Measurements from ENCODE around the gene FAM98A.

The FAM98A gene

DNA sequence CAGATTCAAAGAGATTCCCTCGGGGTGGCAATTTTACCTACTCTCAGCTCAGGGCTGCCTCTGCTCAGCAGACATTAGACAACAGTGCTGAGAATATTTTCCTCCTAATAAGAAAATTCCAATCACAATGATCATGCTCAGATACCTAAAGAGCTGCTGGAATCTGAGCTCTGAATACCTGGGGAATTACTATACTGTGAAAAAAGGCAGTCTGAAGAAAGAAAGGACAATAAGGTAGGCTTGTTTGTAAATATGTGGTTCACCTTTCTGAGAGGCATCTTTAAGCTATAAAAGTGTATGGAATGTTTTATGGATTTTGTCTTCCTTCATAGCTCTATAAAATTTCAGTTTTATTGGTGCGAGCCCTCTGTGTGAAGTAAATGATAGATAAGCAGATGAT is 34.2 kb upstream of the FAM98A start:
- no peaks in the 10 kb centered on the region for H3K4me1 ChIP-seq (ENCODE audit: control insufficient read depth in 1 of 2, insufficient read depth in 1 of 2, low read depth in 1 of 2, low read length in 1 of 2)
- no peak overlapping the region for H3K27ac ChIP-seq
- H3K4me3 ChIP-seq (ENCODE audit: low read depth in 1 of 2, low read length in 1 of 2), result no peak overlapping the region
- H3K36me3 ChIP-seq, result no peaks in the 10 kb centered on the region
- TF ChIP-seq, protein P1, sequence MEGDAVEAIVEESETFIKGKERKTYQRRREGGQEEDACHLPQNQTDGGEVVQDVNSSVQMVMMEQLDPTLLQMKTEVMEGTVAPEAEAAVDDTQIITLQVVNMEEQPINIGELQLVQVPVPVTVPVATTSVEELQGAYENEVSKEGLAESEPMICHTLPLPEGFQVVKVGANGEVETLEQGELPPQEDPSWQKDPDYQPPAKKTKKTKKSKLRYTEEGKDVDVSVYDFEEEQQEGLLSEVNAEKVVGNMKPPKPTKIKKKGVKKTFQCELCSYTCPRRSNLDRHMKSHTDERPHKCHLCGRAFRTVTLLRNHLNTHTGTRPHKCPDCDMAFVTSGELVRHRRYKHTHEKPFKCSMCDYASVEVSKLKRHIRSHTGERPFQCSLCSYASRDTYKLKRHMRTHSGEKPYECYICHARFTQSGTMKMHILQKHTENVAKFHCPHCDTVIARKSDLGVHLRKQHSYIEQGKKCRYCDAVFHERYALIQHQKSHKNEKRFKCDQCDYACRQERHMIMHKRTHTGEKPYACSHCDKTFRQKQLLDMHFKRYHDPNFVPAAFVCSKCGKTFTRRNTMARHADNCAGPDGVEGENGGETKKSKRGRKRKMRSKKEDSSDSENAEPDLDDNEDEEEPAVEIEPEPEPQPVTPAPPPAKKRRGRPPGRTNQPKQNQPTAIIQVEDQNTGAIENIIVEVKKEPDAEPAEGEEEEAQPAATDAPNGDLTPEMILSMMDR (IDR thresholded peaks at IDR 0.05), result no peak
- H3K9me3 ChIP-seq, result no peaks in the 10 kb centered on the region
- no peaks in the 10 kb centered on the region for H3K27me3 ChIP-seq

DNA sequence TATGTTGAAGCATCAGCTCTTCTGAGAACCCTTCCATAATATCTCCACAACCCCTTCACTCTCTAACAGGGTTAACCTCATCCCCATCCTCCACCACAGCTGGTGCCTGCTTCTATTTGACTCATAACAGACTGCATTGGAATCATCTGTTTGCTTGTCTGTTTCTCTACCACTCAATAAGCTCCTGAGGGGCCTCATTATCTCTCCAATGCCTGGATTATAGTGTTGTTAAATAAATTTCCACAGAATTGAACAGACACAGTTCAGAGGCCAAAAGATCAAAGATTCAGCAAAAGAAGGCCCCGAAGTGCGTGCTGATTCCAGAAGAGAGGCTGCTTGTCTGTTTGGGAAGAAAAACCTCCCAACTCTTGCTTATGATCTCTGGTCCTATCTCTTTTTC is 33.7 kb upstream of the FAM98A start:
- Histone ChIP-seq H3K4me1 (ENCODE audit: control insufficient read depth in 1 of 2, insufficient read depth in 1 of 2, low read depth in 1 of 2, low read length in 1 of 2) (no peaks in the 10 kb centered on the region), H3K36me3 (no peaks in the 10 kb centered on the region)

DNA sequence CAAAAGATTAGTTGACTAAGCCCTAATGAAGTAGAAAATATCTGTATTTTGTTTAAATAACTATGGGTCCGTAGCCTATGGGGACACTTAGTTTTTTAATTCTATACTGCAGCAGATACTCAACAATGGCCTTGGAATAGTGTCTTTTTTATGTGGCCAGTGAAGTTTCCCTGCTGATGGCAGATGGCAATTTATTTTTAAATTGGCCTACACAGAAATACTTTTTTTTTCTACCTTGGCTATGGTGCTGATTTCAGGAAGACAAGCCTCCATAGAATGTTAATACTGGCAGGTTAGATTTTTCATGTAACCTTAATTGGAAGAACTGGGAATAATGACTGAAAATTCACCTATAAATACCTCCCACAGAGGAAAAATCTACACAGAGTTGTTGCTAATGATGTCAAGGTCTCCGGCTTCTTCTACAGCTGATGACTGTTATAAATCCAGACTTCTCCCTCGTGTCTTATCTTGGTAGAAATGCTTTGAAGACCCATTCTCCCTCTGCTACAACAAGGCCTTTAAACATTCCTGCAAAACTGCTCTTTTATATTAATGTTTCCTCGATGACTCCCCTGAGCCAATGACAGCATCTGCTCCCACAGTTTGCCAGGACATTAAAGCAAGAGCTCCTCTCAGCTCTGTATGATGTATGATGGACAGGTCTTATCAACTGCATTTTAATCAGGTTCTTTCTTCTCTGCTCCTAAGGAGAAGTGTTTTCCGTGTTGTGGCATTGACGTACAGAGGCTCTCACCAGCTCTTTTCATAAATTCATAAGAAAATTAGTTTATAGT is 29.1 kb upstream of the FAM98A start:
- H3K9me3 ChIP-seq, result no peaks in the 10 kb centered on the region
- no peaks in the 10 kb centered on the region for H3K27me3 ChIP-seq
- no peak overlapping the region for H3K27ac ChIP-seq
- TF ChIP-seq, protein P1 (IDR thresholded peaks at IDR 0.05), result no peak
- no peaks in the 10 kb centered on the region for H3K36me3 ChIP-seq
- H3K4me3 ChIP-seq (ENCODE audit: low read depth in 1 of 2, low read length in 1 of 2), result no peak overlapping the region
- no peaks in the 10 kb centered on the region for H3K4me1 ChIP-seq (ENCODE audit: control insufficient read depth in 1 of 2, insufficient read depth in 1 of 2, low read depth in 1 of 2, low read length in 1 of 2)

More for the DNA sequence above, 33.7 kb upstream of the FAM98A start:
- H3K9me3 ChIP-seq, result no peaks in the 10 kb centered on the region
- no peak overlapping the region for H3K4me3 ChIP-seq (ENCODE audit: low read depth in 1 of 2, low read length in 1 of 2)
- no peak overlapping the region for H3K27ac ChIP-seq
- TF ChIP-seq, protein P1 (IDR thresholded peaks at IDR 0.05), result no peak
- H3K27me3 ChIP-seq, result no peaks in the 10 kb centered on the region

DNA sequence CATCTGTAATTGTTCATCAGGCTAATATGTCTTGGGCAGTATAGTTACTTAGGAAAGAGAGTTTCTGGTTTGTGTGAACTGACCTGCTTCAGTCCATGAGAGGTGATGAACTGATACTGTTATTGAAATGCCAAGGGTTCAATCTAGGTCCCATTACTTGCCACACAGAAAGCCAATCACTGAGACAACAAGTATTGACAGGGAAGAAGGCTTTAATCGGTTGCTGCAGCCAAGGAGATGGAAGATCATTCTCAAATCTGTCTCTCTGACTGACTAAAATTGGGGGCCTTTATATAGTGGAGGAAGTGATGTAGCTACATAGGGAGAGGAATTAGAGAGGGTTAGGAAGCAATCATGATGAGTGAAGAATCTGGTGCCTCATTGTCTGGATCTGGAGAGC is 19.9 kb upstream of the FAM98A start:
- H3K4me1 ChIP-seq (ENCODE audit: control insufficient read depth in 1 of 2, insufficient read depth in 1 of 2, low read depth in 1 of 2, low read length in 1 of 2), result no peaks in the 10 kb centered on the region
- no peaks in the 10 kb centered on the region for H3K9me3 ChIP-seq
- H3K27ac ChIP-seq, result no peak overlapping the region

DNA sequence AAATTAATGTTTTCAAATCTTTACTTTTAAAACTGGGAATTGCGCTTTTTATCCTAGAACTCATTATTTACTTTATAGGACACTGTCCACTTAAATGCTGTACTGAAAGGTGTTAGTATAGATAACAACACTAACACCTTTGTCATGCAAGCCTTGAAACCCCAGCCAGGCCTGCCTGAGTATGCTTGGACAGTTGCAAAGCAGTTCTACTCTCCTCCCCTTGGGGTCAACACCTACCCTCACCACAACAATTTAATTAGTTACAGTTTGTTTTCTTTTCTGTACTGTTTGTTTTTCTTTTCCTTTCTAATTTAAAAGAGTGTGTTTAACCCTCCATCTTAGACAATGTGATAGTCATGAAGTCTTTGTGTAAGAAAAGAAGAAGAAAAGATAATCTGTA is 18.9 kb upstream of the FAM98A start:
- no peaks in the 10 kb centered on the region for H3K4me1 ChIP-seq (ENCODE audit: control insufficient read depth in 1 of 2, insufficient read depth in 1 of 2, low read depth in 1 of 2, low read length in 1 of 2)
- no peaks in the 10 kb centered on the region for H3K36me3 ChIP-seq
- H3K9me3 ChIP-seq, result no peaks in the 10 kb centered on the region
- no peak overlapping the region for H3K27ac ChIP-seq
- H3K4me3 ChIP-seq (ENCODE audit: low read depth in 1 of 2, low read length in 1 of 2), result no peak overlapping the region
- TF ChIP-seq, protein P1 (IDR thresholded peaks at IDR 0.05), result no peak
- H3K27me3 ChIP-seq, result no peaks in the 10 kb centered on the region

More for the DNA sequence above, 19.9 kb upstream of the FAM98A start:
- Histone ChIP-seq H3K27me3 (no peaks in the 10 kb centered on the region), H3K36me3 (no peaks in the 10 kb centered on the region), H3K4me3 (ENCODE audit: low read depth in 1 of 2, low read length in 1 of 2) (no peak overlapping the region)
- TF ChIP-seq, protein P1 (IDR thresholded peaks at IDR 0.05), result no peak

Data from neutrophil (primary cell).